Measurements from ENCODE around the gene PRPS1.

- no peak for TF ChIP-seq EZH2 (IDR thresholded peaks at IDR 0.05; ENCODE audit: borderline replicate concordance, low read depth, low read length, poor library complexity, severe bottlenecking)
- peak; percentile 31; the same call in 1 of the 2 replicates for TF ChIP-seq CTCF (conservative IDR thresholded peaks at IDR 0.05; ENCODE audit: low read depth, low read length)
These were observed 49.2 kb downstream of the PRPS1 start for GRCh38 chrX:107677501-107677901.

Measured in A673 (cell line).